Endometrial microvascular endothelial cells (primary cell): ENCODE measurements around the gene RTL1. TPM values are rescaled to one million over a fixed set of nuclear protein-coding genes. Genes with fewer than 3 reads are reported as not detected.

Source experiments
- in situ Hi-C: cut with HindIII; loops from 2 replicates; pipeline ENCODE4 v1.10.0; 2017; ENCODE audit warnings: low sequenced_read_pairs, low pct_unique_long_range_greater_than_20kb; ENCODE audit errors: inconsistent ontology term
- total RNA-seq: library from RNA; depleted of rRNA; stranded (reverse); fragments of >200 nt; gene quantifications from one replicate; pipeline ENCODE4 v1.2.3, GENCODE V29; 2015; ENCODE audit errors: inconsistent ontology term

The RTL1 gene
- total RNA-seq, 1 donor from 2014 or later: not detected

DNA sequence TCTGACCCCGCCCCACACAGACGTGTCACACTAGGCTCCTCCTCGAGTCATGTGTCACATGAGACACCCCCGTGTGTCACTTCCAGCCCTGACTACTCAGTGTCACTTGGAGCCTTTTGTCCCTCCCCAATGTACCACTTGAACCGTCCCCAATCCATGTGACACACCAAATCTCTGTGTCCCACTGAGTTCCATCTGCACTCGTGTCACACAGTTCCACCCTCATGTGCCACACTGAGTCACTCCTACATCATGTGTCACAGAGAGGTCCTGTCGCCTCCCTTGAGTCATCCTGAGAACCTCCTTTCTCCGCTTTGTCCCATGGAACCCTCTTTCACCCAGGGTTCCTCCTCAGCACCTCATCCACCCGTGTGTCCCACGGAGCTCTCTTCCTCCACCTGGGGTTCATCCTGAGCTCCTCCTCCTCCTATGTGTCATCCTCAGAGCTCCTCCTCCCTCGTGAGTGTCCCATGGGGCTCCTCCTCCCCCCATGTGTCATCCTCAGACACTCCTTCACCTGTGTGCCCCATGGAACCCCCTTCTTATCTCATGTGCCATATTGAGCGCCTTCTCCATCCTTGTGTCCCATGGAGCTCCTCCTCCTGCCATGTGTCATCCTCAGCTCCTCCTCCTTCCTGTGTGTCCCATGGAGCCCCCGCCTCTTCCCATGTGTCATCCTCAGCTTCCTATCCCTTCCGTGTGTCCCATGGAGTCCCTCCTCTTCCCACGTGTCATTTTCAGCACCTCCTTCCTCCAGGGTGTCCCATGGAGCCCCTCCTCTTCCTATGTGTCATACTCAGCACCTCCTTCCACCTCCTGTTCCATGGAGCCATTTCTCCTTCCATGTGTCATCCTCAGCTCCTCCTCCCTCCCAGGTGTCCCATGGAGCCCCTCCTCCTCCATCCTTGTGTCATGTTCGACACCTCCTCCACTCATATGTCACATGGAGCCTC lies 32.0 kb downstream of the RTL1 start:
- in situ Hi-C loops: no loop called here

DNA sequence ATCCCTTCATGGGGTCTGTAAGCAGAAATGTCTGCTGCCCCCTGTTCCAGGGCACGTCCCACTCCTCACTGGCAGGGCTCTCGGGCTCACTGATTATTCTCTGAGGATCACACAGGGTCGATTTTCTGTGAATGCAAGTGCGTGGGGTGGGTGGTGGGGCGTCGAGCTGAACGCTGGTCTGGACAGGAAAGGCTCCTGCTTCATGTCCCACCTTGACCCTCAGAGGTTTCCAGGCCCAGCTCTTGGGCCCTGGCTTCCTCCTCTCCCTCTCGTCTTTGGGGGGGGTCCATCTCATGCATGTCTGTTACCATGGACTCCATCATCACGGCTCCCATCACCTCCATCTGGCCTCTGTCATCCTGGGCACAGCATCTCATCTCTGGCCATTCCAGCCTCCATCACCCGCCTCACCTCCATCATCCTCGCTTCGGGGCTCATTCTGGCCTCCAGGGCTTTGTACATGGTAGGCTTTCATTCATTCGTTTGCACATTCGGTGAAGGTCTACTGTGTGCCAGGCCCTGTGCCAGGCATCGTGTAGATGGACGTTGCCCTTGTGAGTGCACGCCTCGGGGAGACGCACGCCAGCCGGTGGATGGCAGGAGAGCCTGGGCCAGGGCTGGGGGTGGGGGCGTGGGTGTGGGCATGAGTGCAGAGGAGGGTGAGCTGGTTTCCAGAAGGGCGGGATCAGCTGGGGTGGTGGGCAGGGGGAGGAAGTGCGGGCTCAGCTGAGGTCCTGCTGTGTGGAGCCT lies 34.7 kb downstream of the RTL1 start:
- in situ Hi-C loops: no loop called here

DNA sequence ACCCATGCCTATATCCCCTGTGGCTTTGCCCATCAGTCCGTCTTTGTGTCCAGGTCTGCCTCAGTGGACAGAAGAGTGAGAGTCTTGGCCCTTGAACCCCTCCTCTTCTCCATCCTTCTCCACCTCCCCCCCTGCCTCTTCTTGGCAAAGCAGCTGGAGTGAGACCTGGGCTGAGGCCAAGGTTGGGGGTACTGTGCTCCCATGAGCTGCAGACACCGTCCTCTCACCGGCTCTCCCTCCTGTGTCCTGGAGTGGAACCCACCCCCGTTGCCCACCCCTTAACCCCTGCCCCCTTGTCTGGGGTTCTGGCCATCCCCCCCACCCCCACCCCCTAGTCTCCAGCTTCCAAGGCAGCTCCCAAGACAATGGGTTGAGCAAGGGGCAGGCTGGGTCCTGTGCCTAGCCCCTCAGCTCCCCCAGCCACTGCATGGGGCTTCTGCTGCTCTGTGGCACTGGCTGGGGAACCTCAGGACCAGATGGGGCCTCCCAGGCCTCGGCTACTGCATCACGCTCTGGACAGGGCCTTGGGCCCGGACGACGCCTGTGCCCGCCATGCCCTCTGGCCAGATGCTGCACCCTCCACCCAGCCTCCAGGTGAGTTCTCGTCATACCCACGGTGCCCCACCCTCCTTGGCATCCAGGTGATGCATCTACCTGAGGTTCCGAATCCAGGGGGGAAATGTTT lies 35.7 kb downstream of the RTL1 start:
- in situ Hi-C loops: no loop called here

DNA sequence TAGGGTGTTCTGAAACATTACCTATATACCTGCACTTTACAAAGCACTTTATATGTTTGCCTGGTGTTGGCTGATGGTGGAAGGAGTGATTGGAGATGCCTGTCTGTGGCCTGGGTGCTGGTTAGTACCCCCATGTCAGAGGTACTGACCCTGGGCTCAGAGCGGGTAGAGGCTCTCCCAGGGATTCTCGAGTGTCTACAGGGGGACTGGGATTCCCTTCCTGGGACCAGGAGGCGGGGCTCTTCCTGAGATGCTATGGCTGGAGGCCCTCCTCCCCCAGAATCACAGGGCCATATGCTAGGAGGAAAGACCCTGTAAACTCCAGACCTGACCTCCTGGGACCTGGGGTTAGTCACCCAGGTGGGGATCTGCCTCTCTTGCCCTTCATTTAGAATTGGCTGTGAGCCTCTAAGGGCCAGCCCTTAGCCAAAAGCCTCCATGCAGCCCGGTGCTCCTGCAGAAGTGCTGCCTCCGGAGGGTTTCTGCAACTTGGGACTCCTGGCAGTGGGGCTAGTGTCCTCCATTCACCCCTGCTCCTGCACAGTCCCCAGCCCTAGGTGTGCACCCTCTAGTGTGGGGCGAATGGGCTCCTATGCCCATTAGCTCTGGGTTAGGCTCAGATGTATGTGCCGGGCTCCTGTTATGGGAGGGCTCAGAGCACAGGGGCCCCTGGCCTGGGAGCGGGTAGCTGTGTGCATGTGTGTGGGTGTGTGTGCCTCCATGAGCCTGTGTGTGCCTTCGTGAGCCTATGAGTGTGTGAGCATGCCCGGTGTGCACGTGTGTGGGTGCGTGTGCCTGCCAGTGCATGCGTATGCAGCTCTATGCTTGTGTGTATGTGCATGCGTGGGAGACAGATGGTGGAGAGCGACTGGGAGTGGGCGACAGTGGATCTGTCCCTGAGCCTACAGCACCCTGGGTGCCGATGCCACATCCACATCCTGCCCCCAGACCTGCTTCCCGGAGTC lies 36.6 kb downstream of the RTL1 start:
- in situ Hi-C loops: no loop called here

DNA sequence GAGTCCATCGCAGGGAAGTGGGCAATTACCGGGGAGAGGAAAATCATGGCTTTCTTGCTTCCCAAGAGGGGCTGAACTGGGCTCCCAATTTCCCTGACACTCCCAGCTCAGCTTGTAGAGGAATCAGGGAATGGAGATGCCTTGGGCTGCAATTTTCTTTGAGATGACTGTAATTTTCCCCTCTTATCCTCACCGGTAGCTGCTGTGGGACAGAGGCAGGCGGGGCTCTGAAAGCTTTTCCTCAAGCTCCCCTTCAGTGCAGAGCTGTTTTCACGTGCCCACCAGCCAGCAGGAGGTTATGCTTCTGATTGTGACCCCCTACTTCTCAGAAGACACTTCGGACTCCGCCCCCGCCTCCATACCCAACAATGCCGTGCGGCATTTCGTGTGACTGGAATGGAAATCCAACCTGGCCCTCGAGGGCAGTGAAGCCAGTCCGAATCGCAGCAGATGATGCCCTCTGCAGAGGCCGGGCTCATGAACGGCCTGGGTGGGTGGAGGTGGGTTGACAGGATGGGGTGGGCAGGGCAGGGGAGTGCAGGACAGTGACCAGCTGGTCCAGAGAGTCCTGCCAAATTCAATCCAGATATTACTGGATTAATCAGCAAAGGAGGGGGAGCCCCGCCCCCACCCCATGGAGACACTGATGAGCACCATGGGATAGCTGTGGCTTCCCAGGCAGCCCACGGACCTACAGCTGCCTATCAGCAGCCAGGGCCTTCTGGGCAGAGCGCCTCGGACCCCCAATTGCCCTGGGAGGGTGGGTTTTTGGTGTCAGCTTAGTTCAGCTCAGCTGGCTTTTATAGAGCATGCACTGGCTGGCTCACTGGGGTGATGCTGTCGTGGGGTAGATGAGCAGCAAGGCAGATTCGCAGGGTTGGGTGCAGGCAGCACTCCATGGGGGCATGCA lies 37.6 kb downstream of the RTL1 start:
- in situ Hi-C loops: no loop called here

DNA sequence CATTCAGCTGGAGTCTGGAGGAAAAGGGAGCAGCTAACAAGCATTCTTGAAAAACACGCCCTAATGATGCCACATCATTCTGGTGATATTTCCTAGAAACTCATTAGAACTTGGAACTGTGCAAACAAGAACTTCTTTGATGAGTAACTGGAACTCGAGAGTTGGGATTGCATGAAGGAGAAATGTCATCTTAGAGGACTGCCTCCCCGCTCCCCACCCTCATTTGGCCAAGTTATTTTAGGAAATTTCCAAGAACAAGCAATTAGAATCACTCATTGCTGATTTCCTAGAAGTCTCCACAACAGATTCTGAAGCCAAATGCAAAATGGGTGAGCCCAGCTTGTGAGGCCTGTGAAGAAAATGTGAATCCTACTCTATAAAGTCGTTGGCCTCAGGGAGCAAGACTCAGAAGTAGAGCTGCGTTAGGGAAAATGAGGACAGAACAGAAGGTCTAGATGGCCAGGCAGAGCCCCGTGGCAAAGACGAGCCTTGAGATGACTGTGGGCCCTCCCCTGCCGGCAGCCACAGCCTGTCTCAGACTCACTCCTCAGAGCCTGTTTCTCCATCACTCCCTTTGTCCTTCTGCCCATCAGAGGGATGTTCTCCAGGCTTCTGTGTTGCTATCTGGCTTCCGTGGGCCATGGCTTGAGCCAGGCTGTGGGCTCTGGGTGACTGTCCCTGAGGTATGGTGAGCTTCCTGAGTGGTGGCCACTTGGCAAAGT lies 38.4 kb downstream of the RTL1 start:
- in situ Hi-C loops: no loop called here

DNA sequence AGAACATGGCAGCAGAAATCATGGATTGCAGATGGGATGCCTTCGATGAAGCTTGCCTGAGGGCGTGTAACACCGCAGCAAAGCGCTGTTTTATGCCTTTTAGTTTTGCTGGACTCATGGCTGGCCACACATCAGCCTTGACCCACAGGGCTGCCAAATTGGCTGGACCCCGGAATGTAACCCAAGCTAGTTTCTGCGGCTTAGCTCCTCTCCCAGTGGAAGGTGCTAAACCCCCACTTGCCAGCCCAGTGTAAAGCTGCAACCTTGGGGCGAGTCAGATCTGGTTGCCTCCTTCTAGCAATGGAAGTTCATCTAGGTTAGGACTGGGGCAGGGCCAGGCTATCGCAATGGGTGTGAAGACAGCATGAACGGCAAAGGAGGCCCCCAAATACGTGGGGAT lies 39.3 kb downstream of the RTL1 start:
- in situ Hi-C loops: no loop called here

DNA sequence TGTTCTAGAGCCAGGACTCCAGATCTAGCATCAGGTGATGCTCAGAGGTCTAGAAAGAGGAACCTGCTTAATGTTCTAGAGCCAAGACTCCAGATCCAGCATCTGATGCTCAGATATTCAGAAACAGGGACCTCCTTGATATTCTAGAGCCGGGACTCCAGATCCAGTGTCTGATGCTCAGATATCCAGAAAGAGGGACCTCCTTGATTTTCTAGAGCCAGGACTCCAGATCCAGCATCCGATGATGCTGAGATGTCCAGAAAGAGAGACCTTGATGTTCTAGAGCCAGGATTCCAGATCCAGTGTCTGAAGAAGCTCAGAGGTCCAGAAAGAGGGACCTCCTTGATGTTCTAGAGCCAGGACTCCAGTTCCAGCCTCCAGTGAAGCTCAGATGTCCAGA lies 40.7 kb downstream of the RTL1 start:
- in situ Hi-C loops: no loop called here

DNA sequence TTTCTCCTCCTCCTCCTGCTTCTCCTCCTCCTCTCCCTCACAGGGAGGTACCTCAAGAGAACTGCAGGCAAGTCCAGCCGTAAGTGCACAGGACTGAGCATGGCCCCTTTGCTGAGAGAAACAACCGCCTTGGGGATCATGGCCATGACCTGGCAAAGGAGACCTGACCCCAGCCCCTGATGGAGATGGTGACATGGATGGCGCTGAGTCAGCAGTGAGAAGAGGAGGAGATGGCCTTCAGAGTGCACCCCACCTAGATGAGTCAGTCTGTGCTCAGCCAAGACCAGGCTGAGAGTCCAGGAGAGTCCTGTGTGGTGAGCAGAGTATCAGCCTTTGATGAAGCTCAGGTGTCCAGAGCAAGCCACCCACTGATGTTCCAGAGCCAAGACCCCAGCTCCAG lies 41.2 kb downstream of the RTL1 start:
- in situ Hi-C loops: no loop called here

DNA sequence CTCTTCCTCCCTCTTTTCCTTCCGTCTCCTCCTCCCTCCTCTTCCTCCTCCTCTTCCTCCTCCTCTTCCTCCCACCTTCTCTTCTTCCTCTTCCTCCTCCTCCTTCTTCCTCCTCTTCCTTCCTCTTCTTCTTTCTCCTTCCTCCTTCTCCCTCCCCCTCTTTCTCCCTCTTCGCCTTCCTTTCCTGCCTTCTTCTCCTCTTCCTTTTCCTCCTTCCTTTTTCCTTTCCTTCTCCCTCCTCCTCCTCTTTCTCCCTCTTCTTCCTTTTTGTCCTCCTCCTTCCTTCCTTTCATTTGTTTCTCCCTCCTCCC lies 41.6 kb downstream of the RTL1 start:
- in situ Hi-C loops: no loop called here

DNA sequence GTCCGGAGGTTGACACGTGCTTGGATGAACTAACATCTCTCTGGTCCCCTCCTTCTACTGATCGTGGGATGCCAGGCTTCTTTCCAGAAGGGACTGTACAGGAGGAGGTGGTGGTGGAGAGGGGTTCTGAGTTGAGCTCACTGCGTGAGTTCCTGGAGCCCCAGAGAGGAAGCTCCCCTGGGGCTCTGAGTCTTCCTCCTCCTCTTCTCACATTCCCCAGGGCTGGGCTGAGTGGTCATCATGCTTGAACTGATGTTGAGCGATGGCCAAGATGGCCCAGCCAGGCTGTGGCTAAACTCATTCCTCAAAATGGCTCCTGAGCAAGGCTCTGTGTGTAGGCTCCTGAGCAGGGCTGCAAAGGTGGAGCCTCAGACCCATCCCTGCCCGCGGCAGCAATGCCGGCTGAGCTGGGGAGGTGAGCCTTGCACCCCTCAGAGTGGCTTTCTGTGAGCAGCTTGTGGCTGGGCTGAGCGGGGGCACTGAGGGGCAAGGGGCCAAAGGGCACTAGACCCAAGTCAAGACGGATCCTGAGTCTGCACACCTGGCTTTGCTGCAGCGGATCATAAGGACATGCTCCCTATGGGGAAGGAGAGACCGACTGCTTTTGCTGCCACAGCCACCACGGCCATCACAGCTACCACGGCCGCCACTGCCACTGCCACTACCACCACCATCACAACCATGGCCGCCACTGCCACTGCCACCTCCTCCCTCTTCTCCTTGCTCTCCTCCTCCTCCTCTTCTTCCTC lies 42.2 kb downstream of the RTL1 start:
- in situ Hi-C loops: no loop called here

DNA sequence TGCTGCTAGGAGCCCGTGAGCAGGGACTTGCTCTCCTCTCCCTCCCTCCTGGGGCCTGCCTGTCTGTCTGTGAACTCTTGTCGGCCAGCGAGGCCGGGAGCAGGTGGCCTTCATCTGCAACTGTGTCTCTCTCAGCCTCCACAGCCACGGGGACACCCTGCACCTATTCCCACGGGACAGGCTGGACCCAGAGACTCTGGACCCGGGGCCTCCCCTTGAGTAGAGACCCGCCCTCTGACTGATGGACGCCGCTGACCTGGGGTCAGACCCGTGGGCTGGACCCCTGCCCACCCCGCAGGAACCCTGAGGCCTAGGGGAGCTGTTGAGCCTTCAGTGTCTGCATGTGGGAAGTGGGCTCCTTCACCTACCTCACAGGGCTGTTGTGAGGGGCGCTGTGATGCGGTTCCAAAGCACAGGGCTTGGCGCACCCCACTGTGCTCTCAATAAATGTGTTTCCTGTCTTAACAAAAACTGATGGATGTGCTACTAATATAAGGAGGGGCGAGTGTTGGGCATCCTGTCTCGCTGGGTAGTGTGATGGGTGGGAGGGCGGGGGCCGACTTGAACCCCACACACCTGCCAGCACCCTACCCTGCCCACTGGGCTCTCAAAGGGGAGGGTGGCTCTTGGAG lies 42.9 kb downstream of the RTL1 start:
- in situ Hi-C loops: no loop called here

DNA sequence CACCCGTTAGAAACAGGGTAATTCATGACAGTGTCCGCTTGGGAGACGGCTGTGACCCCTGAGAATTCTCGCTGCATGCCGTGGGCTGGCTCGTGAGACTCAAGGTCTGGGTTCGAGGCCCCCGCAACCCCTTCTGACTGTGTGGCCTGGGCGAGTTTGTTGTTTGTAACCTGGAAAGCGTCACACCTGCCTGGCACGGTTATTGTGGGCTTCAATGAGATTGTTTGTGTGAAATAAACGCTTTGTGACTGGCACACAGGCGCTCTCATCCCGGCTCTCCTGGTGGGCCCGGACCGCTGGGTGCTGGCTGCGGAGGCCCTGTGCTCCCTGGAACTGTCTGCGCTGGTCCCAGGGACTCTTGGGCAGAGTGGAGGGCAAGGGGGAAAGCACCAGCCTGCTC lies 43.7 kb downstream of the RTL1 start:
- in situ Hi-C loops: no loop called here

DNA sequence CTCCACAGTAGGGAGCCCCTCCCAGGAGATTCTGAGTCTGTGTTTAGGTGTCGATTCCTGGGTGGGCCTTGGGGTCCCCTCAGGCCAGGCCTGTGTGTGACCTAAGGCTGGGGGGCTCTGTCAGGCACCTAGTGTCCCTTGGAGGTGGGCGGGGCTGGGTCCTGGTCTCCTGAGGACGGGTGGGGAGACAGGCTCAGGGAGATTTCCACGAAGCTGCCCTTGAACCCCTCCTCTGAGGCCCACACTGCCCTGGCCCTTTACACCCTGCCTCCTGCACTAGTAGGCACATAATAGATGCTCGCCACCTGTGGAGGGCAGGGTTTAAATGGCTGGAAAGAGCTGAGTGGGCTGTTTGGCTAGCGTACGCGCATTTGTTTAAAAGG lies 44.7 kb downstream of the RTL1 start:
- in situ Hi-C loops: no loop called here

DNA sequence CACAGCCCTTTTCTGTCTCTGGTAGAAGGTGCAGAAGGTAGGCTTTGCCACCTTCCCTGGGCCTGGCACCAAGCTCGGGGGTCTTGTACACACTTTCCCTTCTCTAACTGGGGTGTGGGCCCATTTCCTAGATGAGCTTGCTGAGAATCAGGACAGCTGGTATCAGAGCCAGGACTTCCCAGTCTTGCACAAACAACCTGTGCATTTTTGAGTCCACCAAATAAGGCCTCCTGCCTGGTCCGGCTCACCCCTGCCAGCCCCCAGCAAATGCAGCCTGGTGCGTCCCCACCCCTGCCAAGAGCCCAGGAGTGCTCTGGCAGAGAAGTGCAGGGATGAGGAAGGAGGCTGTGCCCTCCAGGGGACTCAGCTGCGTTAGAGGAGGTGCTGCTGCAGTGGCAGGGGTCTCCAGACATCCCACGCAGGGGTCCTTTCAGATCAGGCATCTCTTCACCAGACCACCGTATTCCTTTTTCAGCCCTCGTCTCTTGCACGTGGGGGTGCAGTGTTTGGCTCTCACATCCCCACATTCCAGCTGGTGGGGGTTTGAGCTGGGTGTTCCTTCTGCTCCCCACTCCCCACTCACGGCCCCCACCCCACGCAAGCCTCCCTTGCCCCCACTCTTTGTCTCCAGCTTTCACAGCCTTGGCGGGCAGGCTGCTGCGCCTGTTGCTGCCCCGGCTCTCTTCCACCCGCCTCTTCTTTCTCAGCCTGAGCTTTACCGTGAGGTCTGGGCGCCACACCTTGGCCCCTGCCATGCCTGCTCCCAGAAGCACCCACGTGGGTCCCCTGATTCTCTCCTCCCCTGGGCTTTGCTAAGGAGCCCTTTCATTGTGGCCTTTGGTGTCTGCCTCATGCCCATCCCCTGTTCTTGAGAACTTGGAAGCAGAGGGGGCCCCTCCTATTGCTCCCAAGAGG lies 45.3 kb downstream of the RTL1 start:
- in situ Hi-C loops: no loop called here
